GM21576 (cell line): ENCODE results near the gene GZMA.

Source experiments
- ATAC-seq: cut with Tn5 transposase; IDR thresholded peaks from one replicate; pipeline ENCODE4 v1.9.1; 2021; ENCODE audit warnings: mild to moderate bottlenecking, moderate library complexity; ENCODE audit not compliant: unreplicated experiment

Gene GZMA

GRCh38 chr5:55108661-55109060 lies 6.2 kb downstream of the GZMA start:
- no peak for ATAC-seq

- no peak for ATAC-seq
Observed at GRCh38 chr5:55110217-55110616, 7.8 kb downstream of the GZMA start.

GRCh38 chr5:55113327-55113726 lies 10.9 kb downstream of the GZMA start:
- no peak for ATAC-seq

- ATAC-seq = no peak
Observed at GRCh38 chr5:55114061-55114460, 11.6 kb downstream of the GZMA start.

DNA sequence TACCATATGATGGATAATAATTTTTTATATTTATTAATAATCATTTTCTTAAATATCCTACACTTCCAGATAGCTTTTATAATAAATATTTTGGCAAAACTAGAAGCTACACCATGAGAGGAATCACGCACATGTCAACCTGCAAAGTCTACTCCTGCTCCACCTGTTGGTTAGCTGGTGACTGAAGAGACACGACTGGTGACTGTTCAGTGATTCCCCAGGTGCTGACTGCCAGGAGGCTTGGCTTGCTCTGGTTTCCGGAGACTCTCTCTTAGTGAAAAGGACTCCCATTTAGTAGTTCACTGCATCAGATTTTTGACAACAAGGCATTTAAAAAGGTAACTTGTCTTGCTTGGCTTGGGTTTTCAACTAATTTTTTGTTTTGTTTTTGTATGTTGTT lies 20.9 kb downstream of the GZMA start:
- no peak for ATAC-seq

- no peak for ATAC-seq
Observed at GRCh38 chr5:55134053-55134722, 31.7 kb downstream of the GZMA start.

DNA sequence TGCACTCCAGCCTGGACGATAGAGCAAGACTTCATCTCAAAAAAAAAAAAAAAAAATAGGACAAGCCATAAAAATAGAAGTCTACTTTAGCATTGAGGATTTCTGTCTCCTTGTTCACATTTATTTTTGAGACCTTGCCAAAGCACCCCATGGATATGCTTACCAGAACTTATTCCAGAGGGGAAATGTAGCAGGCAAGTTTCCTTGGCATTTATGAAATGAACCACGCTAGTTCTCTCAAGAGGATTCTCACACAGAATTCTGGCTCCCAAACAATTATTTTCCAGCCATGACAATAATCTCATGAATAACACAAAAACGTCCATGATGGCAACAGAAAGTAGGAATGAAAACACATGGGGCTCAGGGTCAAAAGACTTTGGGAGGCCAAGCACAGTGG lies 34.1 kb downstream of the GZMA start:
- no peak for ATAC-seq

DNA sequence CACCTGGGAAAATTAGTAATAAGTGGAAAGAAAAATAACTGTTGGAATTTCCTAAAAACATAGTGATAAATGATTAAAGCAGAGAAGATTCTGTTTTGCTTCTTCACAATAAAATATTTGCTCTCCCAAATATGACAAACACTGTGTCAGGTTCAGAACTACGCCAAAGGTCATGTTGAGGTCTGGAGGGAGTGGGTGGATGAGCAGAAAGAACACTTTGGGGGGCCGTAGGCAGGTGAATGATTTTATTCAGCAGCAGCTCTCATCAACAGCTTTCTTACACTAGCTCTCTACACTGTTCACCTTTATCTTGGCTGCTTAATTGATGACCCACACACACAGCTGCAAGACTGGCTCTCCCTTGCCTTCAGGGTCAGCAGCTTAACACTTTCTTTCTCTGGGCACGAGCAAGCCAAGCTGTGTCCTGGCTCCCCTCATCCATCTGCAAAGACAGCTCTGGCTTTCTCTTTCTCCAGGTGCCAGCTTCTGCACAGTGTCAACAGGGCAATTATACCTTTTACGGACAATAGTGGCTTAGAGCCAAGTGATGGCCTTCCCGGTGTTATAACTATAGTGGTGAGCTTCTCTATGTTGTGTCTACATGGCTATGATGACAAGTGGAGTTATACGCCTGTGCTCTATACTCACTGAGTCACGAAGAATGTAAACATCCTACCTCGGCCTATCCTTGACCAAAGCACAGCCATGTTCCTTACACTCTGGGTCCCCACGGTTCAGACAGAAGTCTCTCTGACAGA lies 38.6 kb downstream of the GZMA start:
- no peak for ATAC-seq

- ATAC-seq = no peak
Observed at GRCh38 chr5:55141945-55142690, 39.7 kb downstream of the GZMA start.

DNA sequence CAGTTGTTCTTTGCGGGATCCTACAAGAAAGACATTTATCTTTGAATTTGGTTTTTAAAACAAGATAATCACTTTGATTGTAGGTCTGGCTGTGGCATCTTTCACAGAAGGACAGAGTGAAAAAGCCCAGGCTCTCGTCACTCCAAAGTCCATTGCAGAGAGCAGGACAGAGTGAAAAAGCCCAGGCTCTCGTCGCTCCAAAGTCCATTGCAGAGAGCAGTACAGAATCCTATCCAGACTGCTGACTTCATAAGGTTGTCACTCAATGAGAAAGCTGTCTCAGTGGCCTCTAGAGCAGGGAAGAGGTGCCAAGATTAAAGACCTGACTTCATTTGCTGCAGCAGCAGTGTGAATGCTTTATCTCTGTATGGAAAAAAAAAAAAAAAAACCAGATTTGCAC lies 41.2 kb downstream of the GZMA start:
- no peak for ATAC-seq

DNA sequence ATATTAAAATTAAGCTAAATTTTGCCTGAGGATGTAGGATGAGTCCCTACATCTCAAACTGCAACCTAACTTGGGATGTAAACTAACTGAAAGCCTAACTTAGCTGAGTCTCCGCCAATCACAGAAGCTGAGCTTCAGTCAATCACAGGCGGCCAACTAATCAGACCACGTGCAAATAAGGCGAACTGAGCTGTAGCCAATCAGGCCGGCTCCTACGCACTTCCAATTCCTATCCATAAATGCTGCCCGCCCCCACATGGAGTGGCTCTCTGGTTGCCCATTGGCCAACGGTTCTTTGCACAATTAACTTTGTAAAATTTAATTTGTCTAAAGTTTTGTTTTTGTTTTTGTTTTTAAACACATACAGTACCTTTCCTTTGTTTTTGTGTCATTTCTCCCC lies 43.6 kb downstream of the GZMA start:
- ATAC-seq = no peak

- peak; percentile 73 for ATAC-seq
Observed at GRCh38 chr5:55146543-55147151, 44.2 kb downstream of the GZMA start.

- ATAC-seq = no peak
Observed at GRCh38 chr5:55149308-55149795, 46.9 kb downstream of the GZMA start.

DNA sequence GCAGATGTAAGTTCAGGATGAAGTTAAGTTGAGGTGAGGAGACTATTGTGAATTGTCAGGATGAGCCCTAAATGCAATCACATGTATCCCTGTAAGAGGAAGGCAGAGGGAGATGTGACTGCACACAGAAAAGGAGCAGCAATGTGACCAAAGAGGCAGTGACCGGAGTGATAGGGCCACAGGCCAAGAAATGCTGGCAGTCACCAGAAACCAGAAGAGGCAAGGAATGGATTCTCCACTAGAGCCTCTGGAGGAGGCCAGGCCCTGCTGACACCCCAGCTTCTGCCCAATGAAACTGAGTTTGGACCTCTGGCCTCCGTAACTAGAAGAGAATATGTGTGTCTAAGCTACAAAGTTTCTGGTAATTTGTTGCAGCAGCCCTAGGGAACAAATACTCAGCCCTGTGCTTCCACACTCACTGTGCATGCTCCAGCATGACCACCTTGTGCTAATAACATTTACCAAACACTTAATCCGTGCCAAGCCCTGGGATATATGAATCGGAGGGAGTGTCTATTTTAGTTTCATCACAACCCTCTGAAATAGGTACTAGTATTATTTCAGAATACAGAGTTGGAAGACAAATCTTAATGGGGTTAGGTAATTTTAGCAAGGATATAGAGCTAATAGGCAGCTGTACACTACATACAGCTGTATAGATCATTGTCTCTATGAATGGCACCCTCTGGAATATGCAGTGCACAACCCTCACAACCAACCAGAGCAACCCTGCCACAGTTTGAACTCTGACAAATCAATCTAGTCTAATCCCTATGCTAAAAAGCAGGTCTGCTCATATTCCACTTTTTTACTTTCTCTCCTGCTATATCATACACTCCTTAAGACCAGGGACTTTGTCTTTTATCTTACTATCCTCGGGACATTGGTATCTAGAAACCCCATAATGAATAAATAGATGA lies 49.7 kb downstream of the GZMA start:
- no peak for ATAC-seq

DNA sequence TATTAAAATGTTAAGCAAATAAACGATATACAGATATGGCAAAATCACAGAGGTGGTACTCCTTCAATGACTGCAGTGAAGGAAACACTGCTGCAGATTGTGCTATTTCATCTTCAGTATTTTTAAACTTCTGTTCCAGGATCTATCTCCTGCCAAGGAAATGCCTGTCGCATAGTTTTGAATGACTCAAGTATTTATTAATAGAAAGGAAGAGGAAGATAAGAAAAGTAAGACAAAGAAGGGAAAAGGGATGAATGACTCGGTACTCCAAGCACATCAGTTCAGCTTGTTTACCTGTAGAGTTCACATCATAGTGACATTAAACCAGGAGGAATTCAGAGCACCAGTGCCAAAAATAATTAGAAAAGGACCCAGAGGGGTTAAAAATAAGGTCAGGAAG lies 52.4 kb downstream of the GZMA start:
- ATAC-seq = no peak
